Neutrophil (primary cell): ENCODE data around the gene SCFD2.
"Not testable (repeated sequence)": the region's sequence is repeated elsewhere in the genome, so short reads cannot be mapped to it uniquely, and the experiment has no call there.

Experiments used
- H3K27ac ChIP-seq: fragments of 200-600 bp; sonication (generic); 2 replicates; pipeline ENCODE4 v1.5.1; 2016; ENCODE audit warnings: mild to moderate bottlenecking, moderate library complexity
- H3K27me3 ChIP-seq: fragments of 200-600 bp; sonication (generic); 2 replicates; pipeline ENCODE4 v1.6.0; 2016; ENCODE audit warnings: mild to moderate bottlenecking
- H3K36me3 ChIP-seq: fragments of 200-600 bp; sonication (generic); 2 replicates; pipeline ENCODE4 v1.5.1; 2017
- H3K4me1 ChIP-seq, 2 experiments: fragments of 200-600 bp in 1 of 2; sonication (generic) in 1 of 2; 1 replicate in 1 of 2; 2 replicates in 1 of 2; pipeline versions ENCODE4 v1.5.1 to v1.6.1; 2013 to 2016; ENCODE audit warnings: low read depth in 1 of 2, low read length in 1 of 2, mild to moderate bottlenecking in 1 of 2, moderate library complexity in 1 of 2; ENCODE audit not compliant: control insufficient read depth in 1 of 2, insufficient read depth in 1 of 2
- H3K4me3 ChIP-seq, 2 experiments: fragments of 200-600 bp in 1 of 2; sonication (generic) in 1 of 2; 1 replicate in 1 of 2; 2 replicates in 1 of 2; pipeline ENCODE4 v1.5.1; 2013 to 2016; ENCODE audit warnings: low read depth in 1 of 2, low read length in 1 of 2, mild to moderate bottlenecking in 1 of 2, moderate library complexity in 1 of 2
- H3K9me3 ChIP-seq: fragments of 200-600 bp; sonication (generic); 2 replicates; pipeline ENCODE4 v1.5.1; 2016
- TF ChIP-seq, protein P1 (sequence below): fragments of 200-600 bp; sonication (generic); IDR thresholded peaks from 2 replicates; pipeline ENCODE4 v1.5.1; 2016; ENCODE audit warnings: antibody characterized with exemption

Gene SCFD2

DNA sequence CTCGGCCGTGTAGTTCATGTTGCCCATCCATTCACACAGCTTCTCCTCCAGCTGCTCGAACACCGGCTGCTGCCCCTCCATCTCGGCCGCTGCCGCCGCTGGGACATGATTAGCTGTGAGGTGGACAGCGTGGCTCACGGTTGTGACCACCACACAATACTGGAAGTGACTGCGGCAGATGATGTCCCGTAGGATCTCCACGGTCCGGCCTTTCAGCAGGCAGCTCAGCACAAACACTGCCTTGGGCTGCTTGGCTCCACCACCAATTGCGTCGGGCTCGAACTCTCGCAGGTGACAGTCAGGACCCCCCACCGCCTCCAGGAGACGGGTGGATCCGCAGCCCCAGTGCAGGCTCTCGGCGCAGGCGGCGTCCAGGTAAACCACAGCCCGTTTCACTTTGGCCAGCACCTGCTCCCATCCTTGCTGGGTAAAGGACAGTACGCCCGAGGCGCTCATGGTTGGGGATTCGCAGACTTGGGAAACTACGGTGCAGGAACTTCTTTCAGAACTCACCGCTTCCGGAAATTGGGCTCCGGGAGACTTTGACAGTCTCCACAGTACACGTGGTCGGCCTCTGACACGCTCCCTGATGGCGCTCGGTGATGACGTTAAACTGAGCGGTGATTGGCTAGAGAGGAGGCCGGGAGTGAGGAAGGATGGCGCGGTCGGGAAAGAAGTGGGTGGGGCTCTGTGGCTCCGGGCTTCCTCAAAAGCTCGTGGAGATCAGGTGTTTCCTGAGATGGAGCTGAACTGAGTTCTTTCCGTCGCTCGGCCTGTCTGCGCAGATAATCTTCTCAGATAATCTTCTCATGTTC is at the start of gene SCFD2:
Gene SCFD2, minus strand, starts transcription at position 576 of the 815 bp plus-strand sequence.
- Histone ChIP-seq H3K4me3 (peak within 1 kb of the TSS; percentile 67 to 86), H3K4me1 (peaks cover 20 to 21% of the 10 kb centered on the region in 2 experiments), H3K27ac (peak within 1 kb of the TSS; percentile 66), H3K27me3 (peaks cover 17% of the 10 kb centered on the region), H3K36me3 (no peaks in the 10 kb centered on the region), H3K9me3 (no peaks in the 10 kb centered on the region)
- TF ChIP-seq, protein P1, sequence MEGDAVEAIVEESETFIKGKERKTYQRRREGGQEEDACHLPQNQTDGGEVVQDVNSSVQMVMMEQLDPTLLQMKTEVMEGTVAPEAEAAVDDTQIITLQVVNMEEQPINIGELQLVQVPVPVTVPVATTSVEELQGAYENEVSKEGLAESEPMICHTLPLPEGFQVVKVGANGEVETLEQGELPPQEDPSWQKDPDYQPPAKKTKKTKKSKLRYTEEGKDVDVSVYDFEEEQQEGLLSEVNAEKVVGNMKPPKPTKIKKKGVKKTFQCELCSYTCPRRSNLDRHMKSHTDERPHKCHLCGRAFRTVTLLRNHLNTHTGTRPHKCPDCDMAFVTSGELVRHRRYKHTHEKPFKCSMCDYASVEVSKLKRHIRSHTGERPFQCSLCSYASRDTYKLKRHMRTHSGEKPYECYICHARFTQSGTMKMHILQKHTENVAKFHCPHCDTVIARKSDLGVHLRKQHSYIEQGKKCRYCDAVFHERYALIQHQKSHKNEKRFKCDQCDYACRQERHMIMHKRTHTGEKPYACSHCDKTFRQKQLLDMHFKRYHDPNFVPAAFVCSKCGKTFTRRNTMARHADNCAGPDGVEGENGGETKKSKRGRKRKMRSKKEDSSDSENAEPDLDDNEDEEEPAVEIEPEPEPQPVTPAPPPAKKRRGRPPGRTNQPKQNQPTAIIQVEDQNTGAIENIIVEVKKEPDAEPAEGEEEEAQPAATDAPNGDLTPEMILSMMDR = no peak

DNA sequence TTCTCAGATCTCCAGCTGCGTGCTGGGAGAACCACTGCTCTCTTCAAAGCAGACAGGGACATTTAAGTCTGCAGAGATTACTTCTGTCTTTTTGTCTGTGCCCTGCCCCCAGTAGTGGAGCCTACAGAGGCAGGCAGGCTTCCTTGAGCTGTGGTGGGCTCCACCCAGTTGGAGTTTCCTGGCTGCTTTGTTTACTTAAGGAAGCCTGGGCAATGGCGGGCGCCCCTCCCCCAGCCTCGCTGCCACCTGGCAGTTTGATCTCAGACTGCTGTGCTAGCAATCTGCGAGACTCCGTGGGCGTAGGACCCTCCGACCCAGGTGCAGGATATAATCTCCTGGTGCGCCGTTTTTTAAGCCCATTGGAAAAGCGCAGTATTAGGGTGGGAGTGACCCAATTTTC is 43.6 kb upstream of the SCFD2 start:
- H3K9me3 ChIP-seq, H3K36me3 ChIP-seq, H3K4me3 ChIP-seq, H3K4me1 ChIP-seq, H3K27ac ChIP-seq, H3K27me3 ChIP-seq: not testable (repeated sequence)

DNA sequence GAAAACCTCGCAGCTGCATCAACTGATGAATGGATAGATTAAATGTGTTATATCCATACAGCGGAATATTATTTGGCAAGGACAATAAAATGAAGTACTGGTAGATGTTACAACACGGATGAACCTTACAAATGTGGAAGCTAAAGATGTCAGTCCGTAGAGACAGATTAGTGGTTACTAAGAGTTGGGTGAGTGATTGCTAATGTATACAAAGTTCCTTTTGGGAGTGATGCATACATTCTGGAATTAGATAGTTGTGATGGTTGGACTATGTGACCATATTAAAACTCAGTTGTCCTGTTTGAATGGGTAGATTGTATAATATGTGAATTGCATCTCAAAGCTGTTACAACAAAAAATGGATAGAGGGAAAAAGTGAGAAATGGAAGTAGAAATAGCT is 14.4 kb upstream of the SCFD2 start:
- peaks cover 23 to 26% of the 10 kb centered on the region in 2 experiments for H3K4me1 ChIP-seq
- no peak overlapping the region for H3K27ac ChIP-seq
- H3K4me3 ChIP-seq = no peak overlapping the region
- H3K36me3 ChIP-seq = peaks cover 33% of the 10 kb centered on the region
- H3K9me3 ChIP-seq = no peaks in the 10 kb centered on the region
- TF ChIP-seq, protein P1 = no peak
- no peaks in the 10 kb centered on the region for H3K27me3 ChIP-seq

DNA sequence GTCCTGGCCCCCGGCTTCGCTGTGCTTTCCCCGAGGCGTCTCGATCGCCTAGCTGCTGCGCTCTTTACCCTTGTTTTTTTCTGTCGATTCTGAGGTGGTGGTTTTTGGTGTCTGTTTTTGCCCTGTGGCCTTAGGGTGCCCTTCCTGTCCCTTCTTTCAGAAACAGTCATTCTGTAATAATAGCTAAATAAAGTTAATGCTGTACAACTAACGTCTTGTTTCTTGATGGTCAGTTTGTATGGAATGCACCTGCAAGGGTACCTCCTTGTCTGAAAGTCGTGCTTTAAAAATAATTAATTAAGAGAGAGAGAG is 12.3 kb upstream of the SCFD2 start:
- Histone ChIP-seq H3K27ac (peak overlapping the region; percentile 92), H3K4me1 (peaks cover 23 to 26% of the 10 kb centered on the region in 2 experiments), H3K4me3 (peak overlapping the region; percentile 76 to 94), H3K27me3 (peaks cover 13% of the 10 kb centered on the region), H3K36me3 (peaks cover 12% of the 10 kb centered on the region), H3K9me3 (no peaks in the 10 kb centered on the region)
- TF ChIP-seq, protein P1 = no peak

DNA sequence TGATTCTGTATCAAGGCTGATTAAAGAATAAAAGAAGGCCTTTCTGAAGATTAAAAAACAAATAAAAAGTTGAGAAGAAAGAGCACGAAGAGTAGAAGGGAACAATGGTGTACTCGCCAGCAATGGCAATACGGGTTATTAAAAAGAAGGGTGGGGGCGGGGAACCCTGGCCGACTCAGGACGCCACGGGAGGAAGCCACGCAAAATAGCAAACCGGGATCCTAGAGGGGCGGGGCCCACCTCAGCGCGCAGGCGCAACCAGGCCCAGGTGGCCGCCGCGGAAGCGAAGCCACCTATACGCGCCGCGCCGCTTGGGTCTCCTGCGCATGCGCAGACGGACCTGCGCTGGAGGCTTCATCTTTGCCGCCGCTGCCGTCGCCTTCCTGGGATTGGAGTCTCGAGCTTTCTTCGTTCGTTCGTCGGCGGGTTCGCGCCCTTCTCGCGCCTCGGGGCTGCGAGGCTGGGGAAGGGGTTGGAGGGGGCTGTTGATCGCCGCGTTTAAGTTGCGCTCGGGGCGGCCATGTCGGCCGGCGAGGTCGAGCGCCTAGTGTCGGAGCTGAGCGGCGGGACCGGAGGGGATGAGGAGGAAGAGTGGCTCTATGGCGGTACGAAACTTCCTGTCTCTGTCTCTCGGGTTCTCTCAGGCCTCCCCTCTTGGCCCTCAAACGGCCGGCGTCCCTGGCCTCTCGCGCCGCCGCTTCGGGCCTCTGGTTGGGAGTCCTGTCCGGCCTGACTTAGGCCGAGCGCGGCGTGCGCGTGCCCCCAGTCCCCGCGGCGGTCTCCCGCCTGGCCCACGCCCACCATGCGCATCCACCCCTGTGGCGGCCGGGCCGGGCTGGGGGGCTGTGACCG is 11.7 kb upstream of the SCFD2 start, which contains the start of gene FIP1L1:
Gene FIP1L1, plus strand, starts transcription at position 323 of the 852 bp plus-strand sequence. Its CDS starts 198 bp downstream, at position 521.
- H3K27me3 ChIP-seq = peaks cover 13% of the 10 kb centered on the region
- peaks cover 23 to 26% of the 10 kb centered on the region in 2 experiments for H3K4me1 ChIP-seq
- H3K36me3 ChIP-seq = peaks cover 7% of the 10 kb centered on the region
- peak within 1 kb of the TSS; percentile 92 for H3K27ac ChIP-seq
- TF ChIP-seq, protein P1 = no peak
- peak within 1 kb of the TSS; percentile 76 to 94 for H3K4me3 ChIP-seq
- H3K9me3 ChIP-seq = no peaks in the 10 kb centered on the region
